Activated T-helper 1 cell treated with anti-CD3 and anti-CD28 coated beads, Interleukin-12 subunit alpha, Interleukin-12 subunit beta, Interleukin-2, Interleukin-4 antibody, amounts not matched to agents 30 ng/mL and 10 ng/mL and 1 ng/mL, durations not matched to agents 14 hours and 24 hours and 36 hours (primary cell): ENCODE results near the gene PLD5. TPM values are rescaled to one million over a fixed set of nuclear protein-coding genes. Genes with fewer than 3 reads are reported as not detected.

Experiments
- DNase-seq: peaks from one replicate; pipeline ENCODE4 v3.0.0; 2021; ENCODE audit warnings: low spot score
- H3K27ac Mint-ChIP-seq: one replicate; pipeline ENCODE4 v1.8.0; 2021; ENCODE audit warnings: mild to moderate bottlenecking, mixed read lengths
- H3K27me3 Mint-ChIP-seq: one replicate; pipeline ENCODE4 v1.8.0; 2022; ENCODE audit warnings: mild to moderate bottlenecking, moderate library complexity, mixed read lengths; ENCODE audit not compliant: insufficient read depth
- H3K36me3 Mint-ChIP-seq: one replicate; pipeline ENCODE4 v1.8.0; 2021; ENCODE audit warnings: low read depth, mixed read lengths
- H3K4me1 Mint-ChIP-seq: one replicate; pipeline ENCODE4 v1.8.0; 2021; ENCODE audit warnings: low read depth, mixed read lengths
- H3K4me3 Mint-ChIP-seq: one replicate; pipeline ENCODE4 v1.8.0; 2021; ENCODE audit warnings: mild to moderate bottlenecking, moderate library complexity, mixed read lengths
- H3K9me3 Mint-ChIP-seq: one replicate; pipeline ENCODE4 v1.8.0; 2021; ENCODE audit warnings: mixed read lengths
- intact Hi-C: fragments of 100-400 bp; cut with micrococcal nuclease; formaldehyde crosslinking; loops from one replicate; pipeline ENCODE4 v1.15.1; 2024
- total RNA-seq: library from RNA; stranded (reverse); gene quantifications from 2 replicates; pipeline ENCODE4 v1.2.3, GENCODE V29; 2022

Gene PLD5
- total RNA-seq = not detected in 2 replicates

DNA sequence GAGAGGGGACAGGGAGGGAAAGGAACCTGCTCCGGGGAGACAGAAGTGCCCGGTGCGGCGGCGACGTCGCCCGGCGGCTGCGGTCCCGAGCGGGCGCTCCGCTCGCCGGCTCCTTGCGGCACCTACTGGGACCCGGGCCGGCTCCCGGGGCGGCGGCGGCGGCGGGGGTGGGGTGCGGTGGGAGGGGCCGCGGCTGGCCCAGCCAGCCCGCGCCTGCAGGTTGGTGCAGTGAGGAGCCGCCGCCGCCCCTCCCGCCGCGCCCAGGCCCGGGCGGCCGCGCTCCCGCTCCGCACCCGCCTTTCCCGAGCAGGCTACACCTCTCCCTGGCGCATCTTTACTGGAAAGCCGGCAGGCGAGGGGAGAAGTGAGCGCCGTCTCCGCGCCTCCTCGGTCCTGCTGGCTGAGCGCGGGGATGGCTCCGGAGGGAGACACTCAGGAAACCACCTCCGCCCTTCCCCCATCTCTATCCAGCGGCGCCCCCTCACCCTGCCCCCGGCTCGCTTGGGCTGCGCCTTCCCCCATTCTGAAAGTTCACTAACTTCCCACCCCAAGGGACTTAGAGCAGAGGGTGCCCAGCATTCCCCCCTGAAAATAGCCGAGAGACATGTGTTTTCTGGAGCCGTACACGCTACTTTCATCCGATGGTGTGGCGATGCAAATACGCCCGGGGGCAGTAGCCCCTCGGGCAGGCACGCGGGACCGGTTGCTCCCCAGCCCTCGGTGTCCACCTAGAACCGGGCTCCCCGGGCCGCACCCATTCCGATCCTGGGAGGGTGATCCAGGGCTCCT is at the start of gene PLD5:
Gene PLD5, minus strand, starts transcription at position 127 of the 789 bp plus-strand sequence.
- Mint-ChIP-seq H3K4me1 (no peaks in the 10 kb centered on the region), H3K36me3 (no peaks in the 10 kb centered on the region), H3K27me3 (peaks cover 38% of the 10 kb centered on the region), H3K27ac (peak within 1 kb of the TSS; percentile 23), H3K9me3 (no peaks in the 10 kb centered on the region), H3K4me3 (peak within 1 kb of the TSS; percentile 53)
- intact Hi-C loops = no loop called here
- no peak for DNase-seq

DNA sequence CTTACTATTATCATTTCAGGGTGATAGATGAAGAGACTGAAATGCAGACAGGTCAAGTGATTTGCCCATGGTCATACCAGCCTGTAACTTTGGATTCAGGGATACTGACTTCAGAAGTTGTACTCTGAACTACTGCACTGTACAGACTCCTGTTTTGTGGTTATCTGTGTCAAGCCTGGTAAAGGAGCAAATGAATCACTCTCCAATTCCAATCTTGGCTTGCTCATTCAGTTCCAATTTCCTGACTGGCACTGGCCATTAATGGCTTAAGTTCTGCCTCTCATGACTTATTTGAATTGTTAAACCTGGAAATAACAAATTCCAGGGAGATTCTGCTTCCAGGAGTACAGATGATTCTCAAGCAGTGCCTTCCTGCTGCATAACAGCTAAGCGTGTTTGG is 45.4 kb upstream of the PLD5 start:
- no peak for DNase-seq
- H3K4me1 Mint-ChIP-seq = no peaks in the 10 kb centered on the region
- H3K9me3 Mint-ChIP-seq = no peaks in the 10 kb centered on the region
- no peak overlapping the region for H3K4me3 Mint-ChIP-seq
- no peak overlapping the region for H3K27ac Mint-ChIP-seq
- intact Hi-C loops = no loop called here
- no peaks in the 10 kb centered on the region for H3K36me3 Mint-ChIP-seq
- peaks cover 2% of the 10 kb centered on the region for H3K27me3 Mint-ChIP-seq

DNA sequence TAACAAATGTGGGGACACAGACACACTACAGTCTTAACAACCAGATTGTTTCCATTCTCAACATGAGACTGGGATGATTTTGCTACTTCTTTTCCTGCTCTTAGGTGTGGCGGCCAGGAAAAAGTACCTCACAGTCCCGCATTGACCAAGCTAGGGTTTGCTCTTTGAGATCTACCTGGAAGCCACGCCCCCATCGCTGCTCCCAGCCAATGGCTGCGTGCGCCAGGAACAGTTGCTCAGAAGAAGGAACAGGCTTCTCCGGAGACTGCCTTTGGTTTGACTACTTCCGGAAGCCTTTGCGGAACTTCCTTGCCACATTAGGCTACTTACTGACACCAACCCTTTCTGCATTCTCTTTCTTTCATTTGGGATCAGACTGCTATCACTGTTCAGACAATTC is 44.2 kb upstream of the PLD5 start:
- no peak overlapping the region for H3K27ac Mint-ChIP-seq
- no peaks in the 10 kb centered on the region for H3K4me1 Mint-ChIP-seq
- H3K9me3 Mint-ChIP-seq = no peaks in the 10 kb centered on the region
- no peak overlapping the region for H3K4me3 Mint-ChIP-seq
- H3K36me3 Mint-ChIP-seq = no peaks in the 10 kb centered on the region
- peaks cover 2% of the 10 kb centered on the region for H3K27me3 Mint-ChIP-seq
- DNase-seq = no peak
- intact Hi-C loops = no loop called here

DNA sequence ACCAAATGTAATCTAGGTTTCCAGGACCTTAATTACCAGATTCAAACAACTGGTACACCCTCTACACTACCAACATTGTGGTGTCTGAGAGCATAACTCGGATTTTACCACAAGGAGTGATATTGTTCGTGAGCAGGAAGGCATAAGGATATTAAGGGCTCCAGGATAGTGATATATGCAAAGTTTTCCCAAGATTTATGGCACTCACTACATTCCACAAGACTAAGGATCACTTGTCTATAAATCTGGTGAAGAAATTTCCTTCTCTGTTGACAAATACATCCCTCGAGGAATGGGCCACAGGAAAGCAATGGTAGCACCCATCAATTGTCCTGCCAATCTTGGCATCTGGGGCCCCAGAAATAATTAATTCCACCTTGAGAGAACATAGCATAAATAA is 43.1 kb upstream of the PLD5 start:
- H3K27ac Mint-ChIP-seq = no peak overlapping the region
- H3K27me3 Mint-ChIP-seq = peaks cover 2% of the 10 kb centered on the region
- H3K9me3 Mint-ChIP-seq = no peaks in the 10 kb centered on the region
- no peaks in the 10 kb centered on the region for H3K4me1 Mint-ChIP-seq
- DNase-seq = no peak
- H3K36me3 Mint-ChIP-seq = no peaks in the 10 kb centered on the region
- intact Hi-C loops = no loop called here
- H3K4me3 Mint-ChIP-seq = no peak overlapping the region

DNA sequence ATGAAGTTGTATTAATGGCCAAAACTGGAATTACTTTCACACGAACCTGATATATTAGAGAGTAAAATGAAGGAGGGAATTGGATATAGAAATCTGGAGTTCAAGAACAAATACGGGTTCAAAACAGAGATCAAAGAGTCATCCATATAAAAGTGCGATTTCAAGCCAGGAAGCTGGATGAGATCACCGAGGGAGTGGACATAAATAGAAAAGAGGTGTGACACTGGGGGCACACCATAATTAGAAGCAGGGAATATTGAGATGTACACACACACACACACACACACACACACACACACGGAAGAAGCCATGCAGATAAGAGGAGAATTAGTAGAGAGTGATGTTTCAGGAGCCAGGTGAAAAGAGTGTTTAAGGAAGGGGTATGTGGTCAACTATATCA is 32.3 kb upstream of the PLD5 start:
- intact Hi-C loops = no loop called here
- H3K9me3 Mint-ChIP-seq = no peaks in the 10 kb centered on the region
- H3K27ac Mint-ChIP-seq = no peak overlapping the region
- H3K27me3 Mint-ChIP-seq = no peaks in the 10 kb centered on the region
- H3K4me1 Mint-ChIP-seq = no peaks in the 10 kb centered on the region
- no peak overlapping the region for H3K4me3 Mint-ChIP-seq
- DNase-seq = no peak
- H3K36me3 Mint-ChIP-seq = no peaks in the 10 kb centered on the region

DNA sequence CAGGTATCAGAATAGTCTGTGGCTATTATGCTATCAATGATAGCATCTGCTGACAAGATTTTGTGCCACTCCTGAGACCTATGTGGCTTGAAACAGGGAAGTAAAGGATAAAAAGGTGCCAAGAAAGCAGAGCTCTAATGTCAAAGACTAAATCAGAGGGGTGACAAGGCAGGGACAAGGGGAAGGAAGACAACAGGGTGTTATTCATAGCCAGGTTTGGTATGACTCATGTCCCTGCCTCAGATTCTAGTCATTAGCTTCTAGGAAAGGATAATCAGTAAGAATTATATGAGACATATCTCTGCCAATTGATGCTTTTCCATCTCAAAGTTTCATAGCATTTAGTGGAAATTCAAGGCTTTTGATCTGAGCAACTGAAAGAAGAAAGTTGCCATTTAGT is 31.8 kb upstream of the PLD5 start:
- H3K4me3 Mint-ChIP-seq = no peak overlapping the region
- H3K36me3 Mint-ChIP-seq = no peaks in the 10 kb centered on the region
- intact Hi-C loops = no loop called here
- no peak overlapping the region for H3K27ac Mint-ChIP-seq
- no peak for DNase-seq
- no peaks in the 10 kb centered on the region for H3K27me3 Mint-ChIP-seq
- no peaks in the 10 kb centered on the region for H3K4me1 Mint-ChIP-seq
- no peaks in the 10 kb centered on the region for H3K9me3 Mint-ChIP-seq

DNA sequence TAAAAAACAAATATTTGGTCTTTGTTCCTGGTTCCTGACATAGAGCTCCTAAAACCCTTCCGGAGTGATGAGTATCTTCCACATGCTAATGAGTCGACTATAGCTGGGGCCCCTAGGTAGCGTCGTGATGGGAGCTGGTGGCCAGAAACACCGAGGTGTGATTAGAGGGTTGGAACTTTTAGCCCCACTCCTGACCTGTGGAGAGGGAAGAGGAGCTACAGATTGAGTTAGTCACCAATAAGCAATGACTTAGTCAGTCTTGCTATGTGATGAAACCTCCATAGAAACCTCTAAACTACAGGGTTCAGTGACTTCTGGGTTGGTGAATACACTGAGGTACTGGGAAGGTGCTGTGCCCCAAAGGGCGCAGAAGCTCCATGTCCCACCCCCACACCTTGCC is 30.1 kb upstream of the PLD5 start:
- H3K36me3 Mint-ChIP-seq = no peaks in the 10 kb centered on the region
- intact Hi-C loops = no loop called here
- no peak for DNase-seq

DNA sequence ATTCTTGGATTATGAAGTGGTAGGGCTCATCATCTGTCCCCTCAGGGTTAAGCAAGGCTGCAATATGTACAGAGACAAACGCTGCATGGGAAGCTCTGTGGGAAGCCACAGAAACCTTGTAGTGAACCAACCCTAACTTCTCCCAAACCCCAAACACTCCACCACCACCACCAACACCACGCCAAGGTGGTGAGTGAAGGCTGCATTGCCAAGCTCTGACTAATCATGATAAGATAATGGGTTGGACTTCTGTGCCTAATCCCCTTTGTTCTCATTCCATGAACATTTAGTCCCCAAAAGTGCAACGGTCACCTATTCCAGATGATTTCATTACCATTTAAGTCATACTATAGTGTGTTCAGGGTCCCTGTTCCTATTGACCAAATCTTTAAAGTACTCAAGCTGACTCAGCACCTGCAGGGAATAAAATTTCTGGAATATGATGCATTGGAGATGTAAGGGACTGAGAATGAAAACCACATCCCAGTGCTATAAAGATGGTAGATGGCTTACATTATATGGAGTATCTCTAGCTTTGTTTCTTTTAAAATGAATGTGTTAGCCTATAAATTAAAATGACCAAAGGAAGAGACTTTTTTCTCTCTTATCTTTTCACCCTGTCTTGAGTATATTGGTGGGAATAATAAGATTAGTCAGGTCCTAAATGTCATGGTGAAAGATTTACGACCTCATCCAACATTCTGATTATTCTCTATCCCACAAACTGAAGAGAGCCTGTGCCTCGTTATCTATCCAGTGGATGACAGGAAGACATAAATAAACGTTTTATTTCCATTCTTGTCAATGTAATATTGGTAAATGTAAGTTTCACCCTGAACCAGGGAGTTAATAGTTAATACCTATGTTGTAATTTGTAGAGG is 22.6 kb upstream of the PLD5 start:
- no peak for DNase-seq
- Mint-ChIP-seq H3K27me3 (no peaks in the 10 kb centered on the region), H3K4me3 (no peak overlapping the region), H3K36me3 (no peaks in the 10 kb centered on the region), H3K4me1 (no peaks in the 10 kb centered on the region), H3K9me3 (no peaks in the 10 kb centered on the region), H3K27ac (no peak overlapping the region)
- intact Hi-C loops = no loop called here

More for the DNA sequence above, 30.1 kb upstream of the PLD5 start:
- Mint-ChIP-seq H3K4me3 (no peak overlapping the region), H3K4me1 (no peaks in the 10 kb centered on the region), H3K27me3 (no peaks in the 10 kb centered on the region), H3K27ac (no peak overlapping the region), H3K9me3 (no peaks in the 10 kb centered on the region)

DNA sequence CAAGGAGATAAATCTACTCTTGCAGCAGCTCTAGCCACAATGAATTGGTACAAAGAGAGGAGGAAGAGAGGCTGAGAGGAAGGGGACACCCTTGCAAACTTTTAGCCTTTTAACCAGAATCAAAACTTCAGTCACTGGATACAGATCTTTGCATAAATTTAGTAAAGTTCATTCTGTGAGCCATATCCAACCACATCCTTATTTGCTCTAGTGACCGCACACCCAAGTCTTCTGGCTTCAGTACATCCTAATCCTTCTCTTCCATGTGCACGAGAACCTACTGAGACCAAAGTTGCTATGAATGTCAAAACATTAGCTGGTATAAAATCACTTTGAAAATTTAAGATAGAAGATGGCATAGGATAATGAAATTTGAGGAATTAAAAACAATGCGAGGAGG is 21.9 kb upstream of the PLD5 start:
- DNase-seq = no peak
- Mint-ChIP-seq H3K36me3 (no peaks in the 10 kb centered on the region), H3K4me1 (no peaks in the 10 kb centered on the region), H3K27me3 (no peaks in the 10 kb centered on the region), H3K9me3 (no peaks in the 10 kb centered on the region), H3K27ac (no peak overlapping the region), H3K4me3 (no peak overlapping the region)
- intact Hi-C loops = no loop called here

DNA sequence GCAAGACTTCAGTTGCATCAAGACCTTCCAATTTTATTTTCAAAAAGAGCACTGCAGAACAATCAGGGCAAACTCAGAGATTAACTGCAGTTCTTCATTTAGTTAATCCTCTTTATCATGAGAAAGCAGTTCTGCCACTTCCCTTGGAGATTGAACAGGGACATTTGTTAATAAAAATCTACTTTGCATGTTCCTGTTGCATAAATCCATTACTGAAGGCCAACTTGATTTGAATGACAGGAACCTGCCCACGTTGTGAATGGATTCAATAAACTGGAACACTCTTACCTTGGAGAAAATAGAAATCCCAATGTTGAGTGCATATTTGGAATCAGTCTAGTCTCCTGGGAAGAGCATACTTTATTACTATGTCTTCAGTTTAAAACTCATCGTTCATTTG is 19.6 kb upstream of the PLD5 start:
- H3K9me3 Mint-ChIP-seq = no peaks in the 10 kb centered on the region
- no peak overlapping the region for H3K4me3 Mint-ChIP-seq
- H3K4me1 Mint-ChIP-seq = no peaks in the 10 kb centered on the region
- no peaks in the 10 kb centered on the region for H3K36me3 Mint-ChIP-seq
- H3K27me3 Mint-ChIP-seq = no peaks in the 10 kb centered on the region
- DNase-seq = no peak
- intact Hi-C loops = no loop called here
- H3K27ac Mint-ChIP-seq = no peak overlapping the region

DNA sequence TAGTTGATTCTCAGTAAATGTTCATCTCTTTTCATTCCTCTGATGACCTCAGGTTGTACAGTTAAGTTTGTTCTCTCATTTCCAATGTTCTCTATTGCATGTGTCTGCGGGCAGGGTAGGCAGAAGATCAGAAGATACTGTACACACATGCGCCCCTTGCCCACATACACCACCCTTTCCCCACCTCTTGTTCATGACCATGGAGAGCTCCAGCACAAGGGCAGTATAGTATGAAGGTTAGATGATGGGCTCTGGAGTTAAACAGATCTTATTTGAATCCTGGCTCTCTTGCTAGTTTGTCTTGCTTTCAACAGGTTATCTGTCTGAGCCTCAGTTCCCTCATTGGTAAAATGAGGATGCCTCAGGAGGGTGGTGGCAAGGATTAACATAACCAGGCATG is 17.8 kb upstream of the PLD5 start:
- no peak overlapping the region for H3K27ac Mint-ChIP-seq
- intact Hi-C loops = no loop called here
- H3K9me3 Mint-ChIP-seq = no peaks in the 10 kb centered on the region
- no peaks in the 10 kb centered on the region for H3K36me3 Mint-ChIP-seq
- H3K4me3 Mint-ChIP-seq = no peak overlapping the region
- no peaks in the 10 kb centered on the region for H3K27me3 Mint-ChIP-seq
- no peak for DNase-seq
- no peaks in the 10 kb centered on the region for H3K4me1 Mint-ChIP-seq

DNA sequence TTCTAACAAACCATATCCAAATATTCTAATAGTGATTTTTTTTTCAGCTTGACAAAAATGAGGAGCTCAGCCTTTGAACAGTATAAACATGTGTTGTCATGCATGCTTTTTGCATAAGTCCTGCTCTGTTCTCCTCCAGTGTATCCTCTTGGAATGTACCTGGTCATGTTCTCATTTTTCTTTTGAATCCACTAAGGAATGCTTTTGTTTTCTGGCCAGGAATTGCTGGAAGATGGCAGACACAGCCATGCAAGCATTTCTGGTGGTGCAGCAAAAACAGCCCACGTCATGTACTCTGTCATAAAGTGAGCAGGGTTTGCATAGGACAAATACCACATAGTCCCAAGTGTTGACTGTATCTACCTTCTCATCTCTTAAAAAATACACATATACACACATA is 11.5 kb upstream of the PLD5 start:
- DNase-seq = no peak
- Mint-ChIP-seq H3K4me3 (no peak overlapping the region), H3K27ac (no peak overlapping the region), H3K36me3 (no peaks in the 10 kb centered on the region), H3K27me3 (no peaks in the 10 kb centered on the region), H3K9me3 (no peaks in the 10 kb centered on the region), H3K4me1 (no peaks in the 10 kb centered on the region)
- intact Hi-C loops = no loop called here

DNA sequence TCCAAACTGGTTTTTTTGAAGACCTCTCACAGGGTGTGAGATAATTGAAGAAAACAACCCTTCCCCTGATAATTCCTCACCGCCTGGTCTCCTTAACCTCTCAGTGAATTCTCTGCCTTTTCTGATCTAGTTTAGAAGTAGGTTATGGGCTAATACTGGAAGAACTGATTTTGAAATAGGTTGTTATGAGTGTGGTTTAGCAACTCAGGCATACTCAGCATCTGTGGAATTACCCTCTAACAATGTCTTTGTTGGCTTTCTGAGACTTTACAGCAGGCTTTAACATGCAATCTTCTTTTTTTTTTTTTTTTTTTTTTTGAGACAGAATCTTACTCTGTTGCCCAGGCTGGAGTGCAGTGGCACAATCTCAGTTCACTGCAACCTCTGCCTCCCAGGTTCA is 10.3 kb upstream of the PLD5 start:
- intact Hi-C loops = no loop called here
- Mint-ChIP-seq H3K4me1 (no peaks in the 10 kb centered on the region), H3K27ac (no peak overlapping the region)

More for the DNA sequence above, 10.3 kb upstream of the PLD5 start:
- H3K36me3 Mint-ChIP-seq = no peaks in the 10 kb centered on the region
- H3K27me3 Mint-ChIP-seq = no peaks in the 10 kb centered on the region
- no peaks in the 10 kb centered on the region for H3K9me3 Mint-ChIP-seq
- DNase-seq = no peak
- H3K4me3 Mint-ChIP-seq = no peak overlapping the region
